Measurements from ENCODE around the gene LLGL1. TPM values are rescaled to one million over a fixed set of nuclear protein-coding genes. Genes with fewer than 3 reads are reported as not detected.

Gene LLGL1
- total RNA-seq (10 to 100 TPM; 40.0 to 46.8 TPM), polyA plus RNA-seq (ENCODE audit: insufficient read depth, low read depth, low replicate concordance) (24.2 TPM)
- long read RNA-seq, donor 1, full-length matches to known transcripts = 3 of 3 reads
- long read RNA-seq, donor 1, partial matches to known transcripts = 0 of 3 reads
- long read RNA-seq, donor 1, other reads (novel, unspliced or antisense) = 0 of 3 reads
- long read RNA-seq, donor 2, full-length matches to known transcripts = 2 of 40 reads
- long read RNA-seq, donor 2, partial matches to known transcripts = 38 of 40 reads
- long read RNA-seq, donor 2, other reads (novel, unspliced or antisense) = 0 of 40 reads

GRCh38 chr17:18225121-18225641, at the start of gene LLGL1:
Gene LLGL1 (plus strand): TSS chr17:18225635. CDS start chr17:18225683, 48 bp downstream.
- 0 to 1% methylated on average over 5 to 54 of the region's 60 CpGs for WGBS, 2 donors

GRCh38 chr17:18176176-18176575, 49.3 kb upstream of the LLGL1 start:
- H3K4me1 ChIP-seq = no peaks in the 10 kb centered on the region
- WGBS, 2 donors = 79 to 85% methylated on average over 7 of the region's 7 CpGs

More at GRCh38 chr17:18225121-18225641, at the start of gene LLGL1:
- no peaks in the 10 kb centered on the region for H3K27me3 ChIP-seq
- intact Hi-C loops (cut with DNase I; ENCODE audit: low total_unique reads) = no loop called here
- H3K4me1 ChIP-seq = peaks cover 22% of the 10 kb centered on the region
- H3K36me3 ChIP-seq (ENCODE audit: low read depth, missing control alignments) = no peaks in the 10 kb centered on the region
- H3K4me3 ChIP-seq = peak within 1 kb of the TSS; percentile 60 to 62
- H3K27ac ChIP-seq = peak within 1 kb of the TSS; percentile 64 to 84
- H3K9me3 ChIP-seq = no peaks in the 10 kb centered on the region
- DNase-seq = peak; percentile 98
- TF ChIP-seq, protein P1, sequence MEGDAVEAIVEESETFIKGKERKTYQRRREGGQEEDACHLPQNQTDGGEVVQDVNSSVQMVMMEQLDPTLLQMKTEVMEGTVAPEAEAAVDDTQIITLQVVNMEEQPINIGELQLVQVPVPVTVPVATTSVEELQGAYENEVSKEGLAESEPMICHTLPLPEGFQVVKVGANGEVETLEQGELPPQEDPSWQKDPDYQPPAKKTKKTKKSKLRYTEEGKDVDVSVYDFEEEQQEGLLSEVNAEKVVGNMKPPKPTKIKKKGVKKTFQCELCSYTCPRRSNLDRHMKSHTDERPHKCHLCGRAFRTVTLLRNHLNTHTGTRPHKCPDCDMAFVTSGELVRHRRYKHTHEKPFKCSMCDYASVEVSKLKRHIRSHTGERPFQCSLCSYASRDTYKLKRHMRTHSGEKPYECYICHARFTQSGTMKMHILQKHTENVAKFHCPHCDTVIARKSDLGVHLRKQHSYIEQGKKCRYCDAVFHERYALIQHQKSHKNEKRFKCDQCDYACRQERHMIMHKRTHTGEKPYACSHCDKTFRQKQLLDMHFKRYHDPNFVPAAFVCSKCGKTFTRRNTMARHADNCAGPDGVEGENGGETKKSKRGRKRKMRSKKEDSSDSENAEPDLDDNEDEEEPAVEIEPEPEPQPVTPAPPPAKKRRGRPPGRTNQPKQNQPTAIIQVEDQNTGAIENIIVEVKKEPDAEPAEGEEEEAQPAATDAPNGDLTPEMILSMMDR (IDR thresholded peaks at IDR 0.05) = no peak

DNA sequence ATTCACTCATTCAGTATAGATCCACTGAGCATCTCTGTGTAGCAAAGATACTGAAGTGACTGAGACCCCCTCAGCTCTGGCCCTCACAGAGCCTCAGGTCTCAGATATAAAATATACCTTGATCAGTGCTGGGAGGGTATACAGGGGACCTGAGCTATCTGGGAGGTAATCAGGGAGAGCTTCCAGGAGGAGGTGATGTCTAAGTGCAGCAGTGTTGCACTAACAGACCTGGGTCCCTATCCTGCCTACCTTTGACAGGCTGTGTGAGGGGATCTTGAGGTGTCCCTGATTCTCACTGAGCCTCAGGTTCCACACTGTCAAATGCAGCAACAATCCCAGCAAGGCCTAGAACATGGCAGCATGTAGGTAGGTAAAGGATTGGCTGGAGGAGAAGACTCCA, 48.3 kb upstream of the LLGL1 start:
- H3K9me3 ChIP-seq = no peaks in the 10 kb centered on the region
- no peak for DNase-seq

More at GRCh38 chr17:18176176-18176575, 49.3 kb upstream of the LLGL1 start:
- intact Hi-C loops (cut with DNase I; ENCODE audit: low total_unique reads) = no loop called here
- H3K4me3 ChIP-seq = no peak overlapping the region
- TF ChIP-seq POLR2A (IDR thresholded peaks at IDR 0.05) = no peak
- TF ChIP-seq, protein P1 (IDR thresholded peaks at IDR 0.05) = no peak
- H3K27me3 ChIP-seq = no peaks in the 10 kb centered on the region
- DNase-seq = no peak
- H3K9me3 ChIP-seq = no peaks in the 10 kb centered on the region
- H3K27ac ChIP-seq = no peak overlapping the region
- no peaks in the 10 kb centered on the region for H3K36me3 ChIP-seq (ENCODE audit: low read depth, missing control alignments)

GRCh38 chr17:18177722-18178121, 47.7 kb upstream of the LLGL1 start:
- Histone ChIP-seq H3K36me3 (ENCODE audit: low read depth, missing control alignments) (no peaks in the 10 kb centered on the region), H3K27me3 (no peaks in the 10 kb centered on the region), H3K4me3 (no peak overlapping the region), H3K4me1 (peaks cover 9% of the 10 kb centered on the region), H3K27ac (no peak overlapping the region), H3K9me3 (no peaks in the 10 kb centered on the region)
- no peak for TF ChIP-seq POLR2A (IDR thresholded peaks at IDR 0.05)
- TF ChIP-seq, protein P1 (IDR thresholded peaks at IDR 0.05) = no peak
- DNase-seq = no peak
- 88 to 89% methylated on average over 8 of the region's 8 CpGs for WGBS, 2 donors
- intact Hi-C loops (cut with DNase I; ENCODE audit: low total_unique reads) = no loop called here

More for the DNA sequence above, 48.3 kb upstream of the LLGL1 start:
- no peaks in the 10 kb centered on the region for H3K27me3 ChIP-seq
- H3K4me1 ChIP-seq = peaks cover 8% of the 10 kb centered on the region
- H3K4me3 ChIP-seq = no peak overlapping the region
- no peaks in the 10 kb centered on the region for H3K36me3 ChIP-seq (ENCODE audit: low read depth, missing control alignments)
- no peak overlapping the region for H3K27ac ChIP-seq
- intact Hi-C loops (cut with DNase I; ENCODE audit: low total_unique reads) = no loop called here
- TF ChIP-seq, protein P1 (IDR thresholded peaks at IDR 0.05) = no peak
- no peak for TF ChIP-seq POLR2A (IDR thresholded peaks at IDR 0.05)
